GM19397 (cell line): ENCODE results near the gene HEPH.
"Not testable (repeated sequence)": the region's sequence is repeated elsewhere in the genome, so short reads cannot be mapped to it uniquely, and the experiment has no call there.

Source experiments
- ATAC-seq: cut with Tn5 transposase; IDR thresholded peaks from one replicate; pipeline ENCODE4 v1.9.1; 2021; ENCODE audit warnings: mild to moderate bottlenecking, moderate library complexity; ENCODE audit not compliant: unreplicated experiment

Gene HEPH

GRCh38 chrX:66163849-66164411 lies at the start of gene HEPH:
Gene HEPH, plus strand, starts transcription at chrX:66164247. Its CDS starts 6,324 bp downstream, at chrX:66170571.
- ATAC-seq = no peak

GRCh38 chrX:66118722-66119121 lies 45.3 kb upstream of the HEPH start:
- ATAC-seq = not testable (repeated sequence)

- ATAC-seq = not testable (repeated sequence)
These were observed 42.7 kb upstream of the HEPH start for GRCh38 chrX:66121354-66121753.

- no peak for ATAC-seq
These were observed 37.4 kb upstream of the HEPH start for GRCh38 chrX:66126662-66127061.

- no peak for ATAC-seq
These were observed 33.6 kb upstream of the HEPH start for GRCh38 chrX:66130469-66130868.

GRCh38 chrX:66135284-66135683 lies 28.8 kb upstream of the HEPH start:
- not testable (repeated sequence) for ATAC-seq

- ATAC-seq = no peak
These were observed 21.7 kb upstream of the HEPH start for GRCh38 chrX:66142351-66142750.

GRCh38 chrX:66144258-66144657 lies 19.8 kb upstream of the HEPH start:
- no peak for ATAC-seq

- ATAC-seq = no peak
These were observed 14.5 kb upstream of the HEPH start for GRCh38 chrX:66149519-66149918.

- ATAC-seq = no peak
These were observed 13.9 kb upstream of the HEPH start for GRCh38 chrX:66150163-66150562.

GRCh38 chrX:66162331-66162822 lies 1.7 kb upstream of the HEPH start:
- ATAC-seq = no peak

- no peak for ATAC-seq
These were observed 600 bp upstream of the HEPH start for GRCh38 chrX:66163447-66163846.

- ATAC-seq = no peak
These were observed 423 bp downstream of the HEPH start for GRCh38 chrX:66164470-66164869.

GRCh38 chrX:66164931-66165330 lies 884 bp downstream of the HEPH start:
- ATAC-seq = no peak

- ATAC-seq = no peak
These were observed 2.6 kb downstream of the HEPH start for GRCh38 chrX:66166671-66167070.

GRCh38 chrX:66167431-66167830 lies 3.4 kb downstream of the HEPH start:
- no peak for ATAC-seq

GRCh38 chrX:66176134-66176533 lies 12.1 kb downstream of the HEPH start:
- no peak for ATAC-seq

- ATAC-seq = no peak
These were observed 27.5 kb downstream of the HEPH start for GRCh38 chrX:66191563-66191962.

- ATAC-seq = no peak
These were observed 29.8 kb downstream of the HEPH start for GRCh38 chrX:66193821-66194220.

GRCh38 chrX:66200050-66200664 lies 36.1 kb downstream of the HEPH start:
- no peak for ATAC-seq

- no peak for ATAC-seq
These were observed 37.1 kb downstream of the HEPH start for GRCh38 chrX:66200855-66201795.

- no peak for ATAC-seq
These were observed 39.1 kb downstream of the HEPH start for GRCh38 chrX:66203114-66203513.
